SK-N-MC (cell line): Measurements from ENCODE around the gene ZFP92.

ENCODE experiments used
- EZH2 ChIP-seq: fragments of 200-600 bp; sonication (generic); IDR thresholded peaks from one replicate; pipeline ENCODE4 v1.6.1; 2017; ENCODE audit warnings: antibody characterized with exemption
- FOXP2 ChIP-seq: optimal IDR thresholded peaks from 2 replicates; pipeline ENCODE3; 2011; ENCODE audit warnings: mild to moderate bottlenecking, moderate library complexity; ENCODE audit not compliant: insufficient read depth; ENCODE audit errors: extremely low read length, control extremely low read depth
- POLR2AphosphoS5 ChIP-seq: IDR thresholded peaks from 2 replicates; pipeline ENCODE4 v1.6.1; 2012; ENCODE audit warnings: mild to moderate bottlenecking, low read depth, low read length, borderline replicate concordance

- TF ChIP-seq POLR2AphosphoS5 (no peak), EZH2 (no peak), FOXP2 (no peak)
Observed at GRCh38 chrX:153365670-153366069, 45.6 kb upstream of the ZFP92 start.
